GM12872 (cell line): ENCODE measurements around the gene MAST4.

Experiments used
- TF ChIP-seq, protein P1 (sequence below): IDR thresholded peaks from 3 replicates; pipeline ENCODE4 v1.5.1; 2011; ENCODE audit warnings: low read depth, mild to moderate bottlenecking, low read length, moderate library complexity; ENCODE audit not compliant: insufficient read depth

MAST4 gene

DNA sequence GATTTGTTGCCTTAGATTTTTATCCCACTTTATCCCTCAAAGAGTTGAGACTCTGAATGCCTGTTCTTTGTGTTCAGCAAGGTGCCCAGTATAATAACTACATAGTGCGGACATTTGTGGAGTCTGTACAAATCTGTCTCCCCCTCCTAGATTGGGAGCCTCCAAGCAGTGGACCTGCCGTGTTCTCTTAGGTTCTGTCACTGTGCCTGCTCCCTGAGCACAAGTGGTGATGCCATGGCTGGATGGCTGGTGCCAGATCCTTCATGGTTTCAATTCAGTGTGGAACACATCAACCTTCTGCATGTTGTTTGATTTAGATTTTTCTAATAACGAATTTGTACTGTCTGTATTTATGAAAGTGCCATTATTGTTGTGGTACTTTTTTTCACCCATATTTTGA is 307.5 kb downstream of the MAST4 start:
- TF ChIP-seq, protein P1, sequence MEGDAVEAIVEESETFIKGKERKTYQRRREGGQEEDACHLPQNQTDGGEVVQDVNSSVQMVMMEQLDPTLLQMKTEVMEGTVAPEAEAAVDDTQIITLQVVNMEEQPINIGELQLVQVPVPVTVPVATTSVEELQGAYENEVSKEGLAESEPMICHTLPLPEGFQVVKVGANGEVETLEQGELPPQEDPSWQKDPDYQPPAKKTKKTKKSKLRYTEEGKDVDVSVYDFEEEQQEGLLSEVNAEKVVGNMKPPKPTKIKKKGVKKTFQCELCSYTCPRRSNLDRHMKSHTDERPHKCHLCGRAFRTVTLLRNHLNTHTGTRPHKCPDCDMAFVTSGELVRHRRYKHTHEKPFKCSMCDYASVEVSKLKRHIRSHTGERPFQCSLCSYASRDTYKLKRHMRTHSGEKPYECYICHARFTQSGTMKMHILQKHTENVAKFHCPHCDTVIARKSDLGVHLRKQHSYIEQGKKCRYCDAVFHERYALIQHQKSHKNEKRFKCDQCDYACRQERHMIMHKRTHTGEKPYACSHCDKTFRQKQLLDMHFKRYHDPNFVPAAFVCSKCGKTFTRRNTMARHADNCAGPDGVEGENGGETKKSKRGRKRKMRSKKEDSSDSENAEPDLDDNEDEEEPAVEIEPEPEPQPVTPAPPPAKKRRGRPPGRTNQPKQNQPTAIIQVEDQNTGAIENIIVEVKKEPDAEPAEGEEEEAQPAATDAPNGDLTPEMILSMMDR, result no peak

DNA sequence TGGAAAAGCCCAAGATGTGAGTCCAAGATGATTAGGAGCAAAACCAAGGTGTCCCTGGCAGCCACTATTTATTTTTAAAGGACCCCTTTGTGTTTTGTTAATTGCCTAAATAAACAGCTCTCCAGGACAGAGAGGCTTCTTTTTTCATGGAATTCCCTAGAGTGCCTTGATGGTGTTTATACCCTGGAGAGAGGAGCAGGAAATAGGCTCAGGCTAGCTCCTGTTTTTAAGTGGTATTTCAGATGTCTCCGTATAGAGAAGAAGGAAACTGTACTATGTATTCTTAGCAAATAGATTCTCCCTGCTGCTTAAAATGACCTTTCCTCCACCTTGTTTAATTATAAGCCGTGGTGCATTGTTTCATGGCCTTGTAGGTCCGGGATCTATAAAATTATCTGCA is 308.0 kb downstream of the MAST4 start:
- TF ChIP-seq, protein P1, result no peak

DNA sequence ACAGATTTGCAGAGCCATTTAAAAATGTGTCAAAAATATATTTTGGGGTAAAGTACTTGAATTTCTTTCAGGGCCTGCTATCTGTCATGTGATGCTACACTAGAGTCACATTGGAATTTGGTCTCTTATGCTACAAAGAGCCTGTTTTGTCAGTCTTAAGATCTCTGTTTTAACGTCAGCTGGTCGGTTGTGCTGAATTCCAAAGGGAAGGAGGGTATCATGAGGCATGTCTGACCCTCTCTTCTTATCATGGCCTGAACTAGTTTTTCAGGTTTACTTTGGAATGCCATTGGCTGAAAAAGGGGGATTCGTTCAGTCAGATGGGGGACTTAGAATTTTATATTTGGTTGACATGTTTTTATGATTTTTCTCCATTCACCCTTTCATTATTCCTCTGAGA is 309.8 kb downstream of the MAST4 start:
- TF ChIP-seq, protein P1, result no peak

DNA sequence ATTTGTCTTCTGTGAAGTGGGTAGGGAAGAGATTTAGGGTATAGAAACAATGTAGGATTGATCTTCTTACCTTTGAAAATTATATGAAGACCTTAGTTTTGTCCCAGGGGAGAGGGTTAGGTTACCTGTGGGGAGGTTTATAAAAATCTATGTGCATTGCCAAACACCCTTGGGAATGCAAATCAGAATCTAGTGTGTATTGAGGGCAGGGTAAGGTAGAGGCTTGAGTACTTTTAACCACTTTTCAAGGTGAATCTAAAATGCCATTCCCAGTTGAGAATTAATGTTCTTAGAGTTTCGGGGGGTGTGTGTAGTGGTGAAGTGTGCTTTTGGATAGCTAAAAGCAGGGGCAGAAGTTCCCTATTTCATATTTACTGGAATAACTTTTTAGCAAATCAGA is 312.0 kb downstream of the MAST4 start:
- TF ChIP-seq, protein P1, result no peak

DNA sequence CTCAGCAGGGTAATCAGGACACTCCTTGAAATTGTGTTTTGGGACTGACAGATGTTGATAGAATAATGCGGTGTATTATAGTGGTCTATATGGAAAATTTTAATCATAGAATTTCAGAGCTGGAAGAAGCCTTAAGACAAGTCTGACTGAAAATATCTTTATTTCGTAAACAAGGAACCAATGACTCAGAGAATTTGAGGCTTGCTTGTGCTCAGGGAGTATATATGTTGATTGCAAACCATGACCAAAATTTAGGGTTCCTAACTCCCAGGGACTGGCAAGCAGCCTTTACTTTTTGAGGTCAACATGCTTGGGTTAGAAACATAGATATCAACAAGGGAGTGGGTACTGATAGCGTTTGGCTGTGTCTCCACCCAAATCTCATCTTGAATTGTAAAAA is 313.2 kb downstream of the MAST4 start:
- TF ChIP-seq, protein P1, result no peak

DNA sequence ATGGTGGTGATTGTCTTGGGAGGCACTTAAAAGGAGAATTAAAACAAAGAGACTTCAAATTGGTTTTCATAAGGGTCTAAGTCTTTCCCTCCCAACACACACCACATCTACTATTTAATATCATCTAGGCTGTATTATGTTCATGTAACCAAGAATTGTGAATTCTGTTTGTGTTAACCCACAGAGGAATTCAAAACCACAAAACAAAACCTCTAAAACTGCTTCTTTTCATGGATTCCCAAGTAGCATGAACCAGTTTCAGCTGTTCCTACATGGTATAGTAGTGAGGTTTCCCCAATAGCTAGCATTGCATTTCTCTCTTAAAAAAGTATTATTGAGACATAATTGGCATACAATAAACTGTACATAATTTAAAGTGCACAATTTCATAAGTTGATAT is 316.6 kb downstream of the MAST4 start:
- TF ChIP-seq, protein P1, result no peak

DNA sequence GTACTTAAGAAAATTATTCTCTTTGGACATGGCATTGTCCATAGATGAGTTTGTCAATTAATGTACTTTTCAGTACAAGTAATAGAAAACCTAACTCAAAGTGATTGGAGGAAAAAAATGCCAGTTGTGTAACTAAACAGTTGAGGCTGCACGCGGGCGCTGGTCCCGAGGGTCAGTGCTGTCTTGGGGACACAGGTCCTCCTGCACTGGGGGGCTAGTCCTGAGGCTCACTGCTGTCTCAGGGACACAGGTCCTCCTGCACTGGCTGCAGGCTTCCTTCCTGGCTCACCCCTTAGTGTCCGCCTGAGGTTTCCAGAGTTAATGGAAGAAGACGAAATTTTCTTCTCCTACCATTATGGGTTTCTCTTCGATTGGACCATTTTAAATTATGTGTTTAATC is 319.3 kb downstream of the MAST4 start:
- TF ChIP-seq, protein P1, result no peak

DNA sequence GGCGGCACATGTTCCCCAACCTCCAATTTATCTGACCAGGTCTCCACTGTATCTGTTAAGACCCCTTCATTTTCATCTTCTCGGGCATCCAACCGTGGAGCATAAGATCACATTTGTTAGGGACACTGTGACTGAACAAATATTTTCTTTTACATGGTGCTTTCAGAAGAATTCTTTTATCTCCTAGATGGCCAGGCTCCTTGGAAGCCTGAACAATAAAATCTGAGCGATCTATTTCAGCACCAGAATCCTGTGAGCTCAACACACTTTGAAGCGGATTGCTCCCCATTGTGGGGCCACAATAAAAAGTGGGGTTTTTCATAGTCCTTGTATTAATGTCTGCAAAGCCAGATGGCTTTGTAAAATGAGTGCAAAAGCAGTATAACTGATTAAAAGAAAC is 326.7 kb downstream of the MAST4 start:
- TF ChIP-seq, protein P1, result no peak
